ENCODE results near the gene PXMP2.

PXMP2 gene

DNA sequence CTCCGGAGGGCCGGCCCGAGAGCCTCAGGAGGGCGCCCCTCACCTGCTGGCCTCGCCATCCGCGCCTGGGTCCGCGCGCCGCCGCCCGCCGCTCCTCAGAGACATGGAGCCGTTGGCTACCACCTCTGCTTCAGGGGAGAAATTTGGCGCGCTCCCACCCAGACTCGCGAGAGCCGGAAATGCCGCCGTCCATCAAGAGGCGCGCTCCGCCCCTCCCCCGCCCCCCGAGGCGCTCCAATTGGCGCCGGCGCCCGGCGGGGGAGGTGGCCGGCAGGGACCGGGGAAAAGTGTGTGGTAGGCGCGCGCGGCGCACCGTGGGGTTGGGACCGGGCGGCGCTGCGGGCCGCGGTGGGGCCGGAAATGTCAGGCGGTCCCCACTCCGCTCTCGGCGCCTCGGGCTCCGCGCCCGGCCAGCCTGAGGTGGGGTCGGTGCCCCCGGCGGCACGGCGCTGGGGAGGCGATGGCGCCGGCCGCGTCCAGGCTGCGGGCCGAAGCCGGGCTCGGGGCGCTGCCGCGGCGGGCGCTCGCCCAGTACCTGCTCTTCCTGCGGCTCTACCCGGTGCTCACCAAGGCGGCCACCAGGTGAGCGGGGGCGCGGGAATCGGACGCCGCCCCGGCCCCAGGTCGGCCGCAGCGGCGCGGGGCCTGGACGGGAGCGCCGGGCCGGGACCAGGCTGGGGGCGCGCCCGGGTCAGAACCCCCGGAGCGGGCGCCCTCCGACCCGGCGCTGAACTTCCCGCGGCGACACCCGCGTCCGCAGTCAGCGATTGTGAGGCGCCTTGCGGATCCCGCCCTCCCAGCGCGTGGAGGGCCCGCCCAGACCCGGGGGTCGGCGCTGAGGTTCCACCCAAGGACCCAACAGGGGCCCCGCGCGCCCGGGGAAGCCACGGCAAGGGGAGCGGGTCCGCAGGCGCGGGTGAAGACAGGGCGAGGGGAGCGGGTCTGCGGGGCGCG is at the start of gene PXMP2, which contains the start of gene POLE:
Gene PXMP2, plus strand, starts transcription at position 377 of the 954 bp plus-strand sequence. Its CDS starts 84 bp downstream, at position 461.
Gene POLE, minus strand, starts transcription at position 132 of the 954 bp plus-strand sequence. Its CDS starts 27 bp downstream, at position 105.
- DNase-seq: peak; percentile 93

DNA sequence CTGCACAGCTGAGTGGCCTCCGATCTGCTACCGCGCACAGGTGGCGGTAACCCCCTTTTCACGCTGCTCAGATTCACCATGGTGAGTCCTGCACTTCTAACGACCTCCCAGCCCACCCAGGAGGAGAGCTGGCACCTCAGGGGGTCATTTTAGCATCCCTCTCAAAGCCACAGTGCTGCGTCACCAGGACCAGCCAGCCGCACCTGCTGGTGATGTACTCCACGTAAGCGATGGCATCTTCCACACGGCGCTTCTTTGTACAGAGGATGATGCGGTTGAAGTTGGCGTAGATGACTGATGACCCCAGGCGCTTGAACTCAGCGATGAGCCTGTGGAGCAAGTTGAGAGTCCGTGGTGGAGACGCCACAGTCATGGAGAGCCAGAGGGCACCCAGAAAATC is 49.6 kb upstream of the PXMP2 start:
- DNase-seq: no peak

GRCh38 chr12:132638541-132639408 is 48.6 kb upstream of the PXMP2 start:
- no peak for DNase-seq

DNA sequence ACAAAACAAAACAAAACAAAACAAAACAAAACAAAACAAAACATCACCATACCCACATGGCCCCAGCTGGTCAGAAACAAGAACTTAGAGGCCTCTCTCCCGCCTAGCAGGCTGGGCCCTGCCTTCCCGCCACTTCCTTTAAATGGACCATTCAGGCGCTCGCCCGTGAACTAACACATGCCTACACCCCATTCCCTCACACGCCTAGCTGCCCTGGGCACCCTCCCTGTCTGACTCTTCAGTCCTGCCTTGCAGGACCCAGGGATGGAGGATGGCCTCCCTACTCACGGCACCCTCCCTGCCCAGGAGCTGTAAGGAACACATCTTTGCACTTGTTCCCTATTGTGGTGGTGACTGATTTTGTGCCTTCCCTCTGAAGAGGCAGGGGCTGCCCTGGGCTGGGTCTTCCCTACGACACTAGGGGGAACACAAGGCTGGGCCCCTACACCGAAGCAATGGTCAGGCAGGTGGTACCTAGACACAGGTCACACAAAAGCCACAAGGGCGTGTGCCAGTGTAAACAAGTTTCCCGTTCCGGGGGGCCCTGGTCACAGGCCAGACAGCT is 47.3 kb upstream of the PXMP2 start:
- no peak for DNase-seq

- no peak for DNase-seq
Measured at GRCh38 chr12:132640936-132641335, 46.5 kb upstream of the PXMP2 start.

DNA sequence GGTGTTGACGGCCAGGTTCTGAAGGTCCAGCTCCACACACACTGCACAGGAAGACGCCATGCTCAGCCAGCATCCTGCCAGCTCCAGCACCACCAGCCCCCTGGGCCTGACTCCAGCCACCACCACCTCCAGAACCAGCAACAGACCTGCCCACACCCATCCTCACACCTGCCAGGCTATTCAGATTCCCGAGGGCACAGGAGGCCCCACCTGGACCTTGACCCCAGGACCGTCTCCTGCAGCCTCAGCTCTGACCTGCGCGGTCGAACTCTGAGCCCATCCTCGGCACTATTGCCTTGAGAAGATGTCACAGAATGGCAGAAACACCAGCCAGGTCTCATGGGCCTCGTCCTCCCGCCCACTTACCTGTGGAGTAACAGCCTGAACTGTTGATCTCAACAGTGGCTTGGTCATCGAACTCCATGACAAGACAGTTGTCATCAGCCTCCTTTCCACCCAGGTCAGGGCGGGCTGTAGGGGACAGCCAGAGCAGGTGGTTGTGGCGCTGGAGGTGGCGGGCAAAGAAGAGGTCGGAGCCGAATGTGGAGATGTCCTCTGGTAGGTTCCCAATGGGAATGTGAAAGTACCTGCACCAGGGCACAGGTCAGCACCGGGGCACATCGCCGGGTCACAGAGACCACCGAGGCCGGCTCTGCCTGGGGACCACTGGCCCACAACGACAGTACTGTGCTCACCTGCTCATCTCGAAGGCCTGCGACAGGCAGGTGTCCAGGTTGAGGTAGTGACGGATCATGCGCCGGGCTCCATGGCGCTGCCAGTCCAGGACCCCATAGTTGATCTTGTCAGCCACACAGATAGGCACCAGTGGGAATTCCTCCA is 45.4 kb upstream of the PXMP2 start:
- DNase-seq: no peak

DNA sequence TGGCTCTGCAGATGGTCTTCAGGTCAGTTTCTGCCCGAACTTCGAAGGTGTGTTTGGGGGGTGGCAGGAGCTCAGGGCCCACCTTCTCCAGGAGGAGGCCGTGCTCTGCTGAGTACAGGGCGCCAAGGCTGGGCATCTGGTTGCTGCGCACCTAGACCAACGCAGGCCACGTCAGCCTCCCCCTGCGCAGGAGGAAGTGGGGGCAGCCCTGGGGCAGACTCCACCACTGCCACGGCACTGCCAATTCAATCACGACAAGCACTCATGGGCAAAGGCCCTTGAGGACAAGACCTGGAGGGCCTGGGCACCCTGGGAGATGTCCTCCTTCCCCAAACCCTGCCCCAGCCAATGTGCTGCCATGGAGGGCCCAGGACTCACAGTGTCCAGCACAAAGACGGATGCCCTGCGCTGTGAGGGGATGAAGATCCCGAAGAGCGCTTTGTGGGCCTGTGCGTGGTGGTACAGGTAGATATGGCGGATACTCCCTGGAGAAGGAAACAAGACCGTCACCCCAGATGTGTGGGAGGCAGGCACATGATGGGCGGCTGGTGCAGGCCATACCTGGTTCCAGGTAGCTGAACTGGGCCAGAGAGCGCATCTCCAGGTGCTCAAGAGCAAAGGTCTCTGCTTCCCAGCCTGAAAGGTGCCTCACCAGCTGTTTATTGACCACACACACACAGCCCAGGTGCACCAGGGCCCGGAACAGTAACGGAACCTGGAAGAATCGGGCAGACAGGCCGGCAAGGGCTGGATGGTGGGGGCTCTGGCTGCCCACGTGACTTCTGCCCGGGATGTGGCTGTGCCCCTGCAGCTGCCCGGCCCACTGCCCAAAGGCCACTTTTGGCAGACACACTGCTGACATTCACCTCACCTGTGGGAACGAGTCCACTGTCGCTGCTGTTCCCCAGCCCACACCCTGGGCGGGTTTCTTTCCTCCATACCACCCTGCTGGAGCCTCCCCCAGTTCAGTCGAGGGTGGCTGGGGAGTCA is 44.2 kb upstream of the PXMP2 start:
- no peak for DNase-seq

DNA sequence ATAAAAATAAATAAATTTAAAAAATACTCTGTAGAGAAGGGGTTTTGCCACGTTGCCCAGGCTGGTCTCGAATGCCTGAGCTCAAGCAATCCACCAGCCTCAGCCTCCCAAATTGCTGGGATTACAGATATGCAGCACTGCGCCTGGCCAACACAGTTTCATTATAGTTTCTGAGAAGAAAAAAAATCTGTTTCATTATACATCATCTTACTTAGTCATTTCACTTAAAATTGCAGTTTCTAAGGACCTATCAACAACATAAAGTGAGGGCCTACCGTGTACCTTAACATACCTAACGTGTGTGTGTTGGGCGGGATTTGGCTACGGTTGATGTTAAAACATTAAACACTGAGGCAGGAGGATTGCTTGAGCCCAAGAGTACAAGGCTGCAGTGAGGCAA is 40.5 kb upstream of the PXMP2 start:
- no peak for DNase-seq

DNA sequence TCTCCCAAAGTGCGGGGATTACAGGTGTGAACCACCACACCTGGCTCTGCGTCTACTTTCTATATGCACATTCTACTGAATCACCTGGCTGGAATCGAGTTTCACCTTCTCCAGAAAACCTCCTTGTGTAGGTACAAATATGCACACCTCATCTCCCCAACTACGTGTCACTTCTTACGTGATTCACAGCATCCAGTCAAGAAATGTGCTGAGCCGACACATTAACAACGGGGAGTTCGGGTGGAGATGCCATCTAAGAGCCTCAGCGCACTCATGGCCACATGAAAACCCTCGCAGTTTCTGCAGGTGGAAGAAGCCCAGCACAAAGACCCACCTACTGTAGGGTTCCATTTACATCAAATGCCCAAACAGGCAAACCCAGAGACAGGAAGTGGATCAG is 39.5 kb upstream of the PXMP2 start:
- DNase-seq: no peak

GRCh38 chr12:132648616-132649225 is 38.7 kb upstream of the PXMP2 start:
- no peak for DNase-seq

- no peak for DNase-seq
Measured at GRCh38 chr12:132649226-132649945, 38.0 kb upstream of the PXMP2 start.

DNA sequence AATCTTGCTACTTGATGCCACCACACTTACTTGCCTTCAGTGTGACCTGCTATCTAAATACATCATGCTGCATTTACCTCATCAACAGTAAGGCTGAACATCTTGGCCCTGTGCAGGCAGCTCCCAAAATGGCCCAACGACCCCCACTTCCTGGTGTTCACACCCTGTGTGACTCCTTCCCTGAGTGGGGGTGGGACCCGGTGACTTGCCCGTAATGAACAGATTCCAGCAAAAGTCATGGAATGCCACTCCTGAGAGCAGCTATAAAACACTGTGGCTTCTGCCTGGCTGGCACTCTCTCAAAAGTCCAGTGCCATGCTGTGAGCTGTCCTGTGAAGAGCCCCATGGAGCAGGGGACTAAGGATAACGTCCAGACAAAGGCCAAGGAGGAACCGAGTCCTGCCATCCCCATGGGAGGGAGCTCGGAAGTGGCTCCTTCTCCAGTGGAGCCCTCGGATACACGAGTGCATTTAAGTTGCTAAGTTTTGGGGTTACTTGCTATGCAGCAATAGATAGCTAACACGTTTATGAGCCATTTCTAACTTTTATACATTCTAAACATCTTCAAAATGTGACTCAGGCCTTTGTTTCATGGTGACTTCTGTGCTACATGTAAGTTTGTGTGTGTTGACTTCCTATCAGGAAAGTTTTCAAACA is 35.8 kb upstream of the PXMP2 start:
- DNase-seq: no peak

DNA sequence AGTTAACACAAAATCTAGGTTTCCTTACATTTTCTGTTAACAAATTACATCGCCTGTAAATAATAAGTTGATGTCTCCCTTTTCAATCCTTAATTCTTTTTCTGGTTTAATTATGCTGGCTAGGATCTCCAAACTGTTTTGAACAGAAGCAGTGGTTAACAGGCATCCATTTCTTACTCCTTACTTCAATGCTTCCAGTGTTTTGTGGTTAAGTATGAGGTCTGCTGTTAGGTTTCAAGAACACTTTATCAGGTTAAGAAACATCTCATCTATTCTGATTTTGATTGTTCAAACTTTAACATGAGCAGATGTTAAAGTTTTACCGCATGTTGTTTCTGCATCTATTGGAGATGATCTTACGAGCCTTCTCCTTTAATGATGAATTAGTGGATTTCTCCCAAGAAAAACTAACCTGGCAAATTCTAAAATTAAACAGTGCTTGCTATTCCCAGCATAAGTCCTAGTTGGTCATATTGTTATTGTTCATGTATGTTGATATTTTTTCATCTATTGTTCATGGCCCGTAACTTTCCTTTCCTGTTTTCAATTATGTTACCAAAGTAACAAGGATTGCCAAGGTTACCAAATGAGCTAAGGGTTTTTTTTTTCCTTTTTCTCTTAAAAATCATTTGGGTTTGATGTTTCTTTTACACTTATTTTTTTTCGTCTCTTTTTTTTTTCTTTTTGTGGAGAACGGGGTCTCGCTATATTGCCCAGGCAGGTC is 33.7 kb upstream of the PXMP2 start:
- no peak for DNase-seq

- DNase-seq: no peak
Measured at GRCh38 chr12:132657004-132657727, 30.2 kb upstream of the PXMP2 start.

DNA sequence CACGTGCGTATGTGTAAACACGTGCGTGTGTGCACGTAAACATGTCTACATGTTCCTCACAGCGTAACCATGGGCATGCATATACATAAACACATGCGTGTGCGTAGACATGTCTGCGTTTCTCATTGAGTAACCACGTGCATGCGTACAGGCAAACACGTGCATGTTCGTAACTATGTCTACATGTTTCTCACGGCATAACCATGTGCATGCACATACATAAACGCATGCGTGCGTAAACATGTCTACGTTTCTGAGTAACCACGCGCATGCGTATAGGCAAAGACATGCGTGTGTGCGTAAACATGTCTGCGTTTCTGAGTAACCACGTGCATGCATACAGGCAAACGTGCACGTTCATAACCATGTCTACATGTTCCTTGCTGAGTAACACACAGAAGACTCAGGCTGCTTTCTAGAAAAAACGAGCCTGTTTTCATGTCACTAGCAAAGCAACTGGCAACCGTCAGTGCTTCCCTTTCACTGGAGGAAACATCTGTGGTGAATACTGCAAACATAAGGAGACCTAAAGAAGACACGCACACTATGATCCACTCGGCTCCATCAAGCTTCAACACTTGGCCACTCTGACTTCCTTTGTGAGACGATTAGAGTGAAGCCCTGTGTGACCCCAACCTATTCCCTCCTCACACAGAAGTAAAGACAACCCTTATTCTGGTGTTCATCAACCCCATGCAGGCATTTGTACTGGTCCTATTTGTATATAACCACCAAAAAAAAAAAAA is 29.1 kb upstream of the PXMP2 start:
- DNase-seq: no peak

DNA sequence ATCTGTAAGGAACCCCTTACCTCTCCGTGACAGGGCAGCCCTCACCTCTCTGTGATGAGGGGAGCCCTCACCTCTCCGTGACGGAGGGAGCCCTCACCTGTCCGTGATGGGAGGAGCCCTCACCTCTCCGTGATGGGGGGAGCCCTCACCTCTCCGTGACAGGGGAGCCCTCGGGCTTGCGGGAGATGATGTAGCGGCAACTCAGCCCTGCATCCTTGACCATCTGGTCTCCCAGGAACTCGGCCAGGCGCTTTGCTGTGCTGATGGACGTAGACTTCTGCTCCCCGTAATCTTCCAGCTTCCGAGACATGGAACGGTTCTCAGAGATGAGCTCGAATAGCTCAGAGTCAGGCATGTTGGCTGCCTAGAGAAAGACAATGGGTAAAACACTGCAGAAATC is 28.2 kb upstream of the PXMP2 start:
- DNase-seq: no peak

DNA sequence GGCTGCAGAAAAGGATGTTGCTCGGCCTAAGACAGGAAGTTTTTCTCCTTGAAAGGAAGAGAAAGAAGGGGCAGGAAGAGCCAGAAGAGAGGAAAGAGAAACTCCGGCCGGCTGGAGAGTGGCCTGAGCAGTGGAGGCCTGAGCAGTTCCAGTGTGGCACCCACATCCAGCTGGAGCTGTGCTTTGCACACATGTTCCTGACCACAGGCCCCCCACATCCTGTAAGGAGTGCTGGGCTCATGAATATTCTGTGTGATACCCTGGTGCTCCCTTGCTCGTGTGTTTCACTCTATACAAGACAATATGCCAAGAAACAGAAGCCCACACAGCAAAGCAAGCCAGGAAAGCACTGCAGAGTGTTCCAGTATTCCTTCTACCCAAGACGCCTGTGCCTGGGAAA is 27.3 kb upstream of the PXMP2 start:
- no peak for DNase-seq
